NT2/D1 (cell line): ENCODE measurements around the gene ALAD.

Source experiments
- DNase-seq: peaks from one replicate; pipeline ENCODE4 v3.0.0-alpha.2; 2011; ENCODE audit warnings: low read depth, low spot score
- H3K27me3 ChIP-seq: 2 replicates; pipeline ENCODE4 v1.6.0; 2011; ENCODE audit warnings: mild to moderate bottlenecking; ENCODE audit not compliant: insufficient read length, insufficient read depth
- H3K36me3 ChIP-seq: 2 replicates; pipeline ENCODE4 v1.6.1; 2011; ENCODE audit warnings: mild to moderate bottlenecking, low read length, mixed read lengths; ENCODE audit not compliant: insufficient read depth, insufficient read length
- H3K4me1 ChIP-seq: 2 replicates; pipeline ENCODE4 v1.5.1; 2011; ENCODE audit not compliant: insufficient read depth, insufficient read length
- H3K4me3 ChIP-seq: 2 replicates; pipeline ENCODE4 v1.5.1; 2011; ENCODE audit warnings: low read depth; ENCODE audit not compliant: insufficient read length
- H3K9ac ChIP-seq: 2 replicates; pipeline ENCODE4 v1.6.0; 2011; ENCODE audit warnings: low read depth; ENCODE audit not compliant: insufficient read length
- H3K9me3 ChIP-seq: 2 replicates; pipeline ENCODE4 v1.5.1; 2011; ENCODE audit warnings: mild to moderate bottlenecking, low read length; ENCODE audit not compliant: insufficient read depth
- SUZ12 ChIP-seq: IDR thresholded peaks from 2 replicates; pipeline ENCODE4 v1.6.1; 2011; ENCODE audit not compliant: insufficient read length, insufficient read depth; ENCODE audit errors: extremely low read depth
- YY1 ChIP-seq: IDR thresholded peaks from 2 replicates; pipeline ENCODE4 v1.6.1; 2011; ENCODE audit not compliant: insufficient read length, insufficient read depth
- ZNF274 ChIP-seq: IDR thresholded peaks from 2 replicates; pipeline ENCODE4 v1.6.1; 2011; ENCODE audit warnings: mild to moderate bottlenecking, low read depth, low read length

Gene ALAD

DNA sequence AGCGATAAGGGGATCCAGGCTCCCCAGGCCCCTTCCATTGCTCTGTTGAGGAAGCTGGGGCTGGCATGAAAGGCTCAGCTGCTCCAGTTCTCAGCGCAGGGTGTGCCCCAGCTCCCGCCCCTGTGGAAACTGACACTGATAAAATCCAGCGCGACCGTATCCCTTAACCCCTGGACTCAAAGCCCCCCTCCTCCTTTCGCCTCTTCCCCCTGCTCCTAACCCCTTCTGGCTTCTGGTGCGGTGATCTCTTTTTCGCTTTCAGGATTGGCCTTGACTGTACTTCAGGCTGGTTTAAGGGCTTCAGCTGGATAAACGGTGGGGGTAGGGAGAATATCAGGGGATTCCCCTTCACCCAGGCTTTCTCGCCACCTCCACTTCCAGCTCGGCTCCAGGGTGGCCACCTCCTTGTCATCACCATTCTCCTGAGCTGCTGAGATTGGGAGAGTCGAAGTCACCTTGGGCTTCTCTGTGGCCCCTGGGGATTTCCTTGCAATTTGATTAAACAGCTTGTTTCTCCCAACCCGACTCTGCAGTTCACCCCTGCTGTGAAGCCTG lies 50.9 kb downstream of the ALAD start:
- no peaks in the 10 kb centered on the region for H3K9me3 ChIP-seq
- peak overlapping the region; percentile 51 for H3K9ac ChIP-seq
- peaks cover 44% of the 10 kb centered on the region for H3K27me3 ChIP-seq
- TF ChIP-seq SUZ12 (no peak), YY1 (no peak)
- peaks cover 8% of the 10 kb centered on the region for H3K4me1 ChIP-seq
- H3K36me3 ChIP-seq, result no peaks in the 10 kb centered on the region
- peak overlapping the region; percentile 60 for H3K4me3 ChIP-seq
- no peak for DNase-seq

DNA sequence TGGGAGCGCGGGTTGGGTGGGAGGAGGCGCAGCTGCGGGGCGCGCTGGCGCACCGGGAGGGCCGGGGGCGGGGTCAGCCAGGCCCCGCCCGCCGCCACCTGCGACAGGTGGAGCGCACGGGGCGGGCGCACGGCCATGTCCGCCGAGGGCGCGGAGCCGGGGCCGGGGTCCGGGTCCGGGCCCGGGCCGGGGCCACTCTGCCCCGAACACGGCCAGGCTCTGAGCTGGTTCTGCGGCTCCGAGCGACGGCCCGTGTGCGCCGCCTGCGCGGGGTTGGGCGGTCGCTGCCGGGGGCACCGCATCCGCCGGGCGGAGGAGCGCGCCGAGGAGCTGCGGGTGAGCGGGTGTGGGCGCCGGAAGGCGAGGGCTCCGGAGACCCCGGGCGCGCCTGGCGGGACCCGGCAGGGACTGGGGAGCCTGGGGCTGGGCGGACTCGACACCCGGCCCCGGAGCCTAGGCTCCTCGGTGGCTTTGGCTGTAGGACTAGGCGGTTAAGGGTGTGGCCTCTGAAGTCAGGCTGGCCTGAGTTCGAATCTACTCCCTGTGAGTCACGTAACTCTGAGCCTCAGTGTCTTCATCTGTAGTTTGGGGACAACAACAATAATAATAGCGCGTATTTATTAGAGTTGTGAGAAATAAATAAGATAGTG lies 51.5 kb downstream of the ALAD start, which contains the start of gene BSPRY:
Gene BSPRY, plus strand, starts transcription at position 97 of the 650 bp plus-strand sequence. Its CDS starts 39 bp downstream, at position 136.
- Histone ChIP-seq H3K4me3 (peak within 1 kb of the TSS; percentile 60), H3K27me3 (peaks cover 44% of the 10 kb centered on the region), H3K9ac (peak within 1 kb of the TSS; percentile 51), H3K36me3 (no peaks in the 10 kb centered on the region), H3K9me3 (no peaks in the 10 kb centered on the region), H3K4me1 (peaks cover 8% of the 10 kb centered on the region)
- DNase-seq, result no peak
- TF ChIP-seq YY1, result no peak
- no peak for TF ChIP-seq SUZ12
- TF ChIP-seq ZNF274, result no peak

DNA sequence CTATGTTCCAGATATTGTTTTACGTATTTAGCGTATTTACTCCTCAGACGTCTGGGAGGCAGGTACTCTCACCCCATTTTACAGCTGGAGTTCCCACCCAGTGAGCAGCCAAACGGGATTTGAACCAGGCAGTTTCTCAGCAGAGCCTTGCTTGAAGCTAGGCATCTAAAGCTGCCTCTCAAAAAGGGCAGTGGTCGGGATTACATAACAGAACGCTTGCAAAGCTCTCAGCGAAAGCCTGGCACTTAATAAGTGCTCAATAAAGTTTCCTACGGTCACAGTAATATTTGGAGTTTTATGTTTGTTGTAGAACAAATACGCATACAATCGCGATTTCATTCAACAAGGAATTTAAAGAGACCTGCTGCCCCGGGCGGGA lies 52.0 kb downstream of the ALAD start:
- H3K4me3 ChIP-seq, result peak overlapping the region; percentile 60
- no peak overlapping the region for H3K9ac ChIP-seq
- H3K27me3 ChIP-seq, result peaks cover 44% of the 10 kb centered on the region
- H3K4me1 ChIP-seq, result peaks cover 8% of the 10 kb centered on the region
- H3K9me3 ChIP-seq, result no peaks in the 10 kb centered on the region
- DNase-seq, result no peak
- TF ChIP-seq ZNF274 (no peak), YY1 (no peak), SUZ12 (no peak)
- H3K36me3 ChIP-seq, result no peaks in the 10 kb centered on the region

DNA sequence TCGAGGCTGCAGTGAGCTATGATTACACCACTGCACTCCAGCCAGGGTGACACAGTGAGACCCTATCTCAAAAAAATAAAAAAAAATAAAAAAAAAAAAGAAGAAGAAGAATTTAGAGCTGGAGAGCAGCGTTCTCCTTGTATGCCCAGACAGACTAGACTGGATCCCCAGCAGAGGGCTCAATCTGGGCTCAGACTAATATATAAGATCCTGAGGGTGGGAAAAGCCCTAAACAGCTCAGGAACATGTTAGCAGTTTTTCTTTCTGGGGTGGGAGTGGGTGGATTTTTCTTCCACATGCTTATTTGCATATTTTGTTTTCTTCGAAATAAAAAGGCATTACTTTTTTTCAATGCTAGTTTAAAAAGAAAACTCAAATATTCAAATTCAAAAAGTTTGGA lies 52.6 kb downstream of the ALAD start:
- Histone ChIP-seq H3K4me3 (no peak overlapping the region), H3K27me3 (peaks cover 44% of the 10 kb centered on the region), H3K9ac (no peak overlapping the region), H3K36me3 (no peaks in the 10 kb centered on the region), H3K9me3 (no peaks in the 10 kb centered on the region), H3K4me1 (peaks cover 8% of the 10 kb centered on the region)
- DNase-seq, result no peak
- TF ChIP-seq SUZ12 (no peak), ZNF274 (no peak), YY1 (no peak)

- no peak for TF ChIP-seq YY1
- TF ChIP-seq ZNF274, result no peak
- no peak for TF ChIP-seq SUZ12
- peaks cover 5% of the 10 kb centered on the region for H3K4me1 ChIP-seq
- H3K9ac ChIP-seq, result no peak overlapping the region
- no peak overlapping the region for H3K4me3 ChIP-seq
- no peak for DNase-seq
- no peaks in the 10 kb centered on the region for H3K9me3 ChIP-seq
- no peaks in the 10 kb centered on the region for H3K36me3 ChIP-seq
- peaks cover 42% of the 10 kb centered on the region for H3K27me3 ChIP-seq
Observed at GRCh38 chr9:113345671-113346070, 55.4 kb downstream of the ALAD start.

DNA sequence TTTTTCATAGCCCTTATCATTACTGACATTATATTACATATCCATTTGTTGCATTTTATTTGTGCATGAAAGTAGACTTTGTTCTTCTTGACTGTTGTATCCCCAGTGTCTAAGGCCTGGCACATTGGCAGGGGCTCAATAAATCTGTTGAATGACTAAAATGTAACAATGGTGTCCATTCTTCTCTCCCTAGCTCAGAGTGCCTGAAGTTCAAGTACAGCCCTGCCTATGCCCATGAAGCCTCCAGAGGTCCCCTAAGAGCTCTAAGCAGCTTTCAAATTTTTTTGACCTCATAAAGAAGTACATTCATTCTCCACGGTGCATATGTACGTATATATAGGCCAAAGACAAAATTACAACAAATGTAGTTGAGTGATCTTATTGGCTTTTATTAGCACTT lies 55.9 kb downstream of the ALAD start:
- peaks cover 42% of the 10 kb centered on the region for H3K27me3 ChIP-seq
- no peak for TF ChIP-seq ZNF274
- TF ChIP-seq SUZ12, result no peak
- no peak for TF ChIP-seq YY1
- DNase-seq, result no peak
- no peaks in the 10 kb centered on the region for H3K9me3 ChIP-seq
- peaks cover 3% of the 10 kb centered on the region for H3K4me1 ChIP-seq
- no peaks in the 10 kb centered on the region for H3K36me3 ChIP-seq
- no peak overlapping the region for H3K4me3 ChIP-seq
- no peak overlapping the region for H3K9ac ChIP-seq

DNA sequence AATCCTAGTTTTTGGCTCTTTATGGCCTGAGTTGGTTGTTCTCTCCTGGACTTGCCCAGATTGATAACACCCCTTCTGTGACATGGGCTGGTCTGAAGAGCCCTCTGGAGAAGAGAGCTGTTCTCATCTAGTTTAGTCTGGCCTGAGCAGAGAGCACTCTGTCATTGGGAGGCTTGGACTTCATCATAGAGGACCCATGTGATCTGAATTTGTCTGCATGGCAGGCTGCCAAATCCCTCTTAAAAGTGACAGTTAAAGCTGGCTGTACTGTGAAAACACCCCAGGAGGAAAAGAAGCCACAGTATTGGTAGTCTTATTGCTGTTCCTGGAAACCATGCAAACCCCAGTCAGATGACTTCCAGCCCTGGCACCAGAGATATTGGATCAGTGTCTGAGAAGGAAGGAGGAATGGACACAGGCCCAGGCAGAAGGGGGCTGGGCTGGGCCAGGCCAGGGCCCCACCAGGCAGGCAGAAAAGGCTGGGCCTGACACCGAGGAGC lies 57.3 kb downstream of the ALAD start:
- no peak overlapping the region for H3K4me3 ChIP-seq
- H3K36me3 ChIP-seq, result no peaks in the 10 kb centered on the region
- H3K27me3 ChIP-seq, result peaks cover 30% of the 10 kb centered on the region
- no peak overlapping the region for H3K9ac ChIP-seq
- no peaks in the 10 kb centered on the region for H3K4me1 ChIP-seq
- no peak for TF ChIP-seq ZNF274
- TF ChIP-seq SUZ12, result no peak
- TF ChIP-seq YY1, result no peak
- no peak for DNase-seq
- no peaks in the 10 kb centered on the region for H3K9me3 ChIP-seq
